Measurements from ENCODE around the gene RNF26. TPM values are rescaled to one million over a fixed set of nuclear protein-coding genes. Genes with fewer than 3 reads are reported as not detected.

RNF26 gene
- total RNA-seq, 2 donors from 2014 or later: 8.2 to 10.3 TPM

DNA sequence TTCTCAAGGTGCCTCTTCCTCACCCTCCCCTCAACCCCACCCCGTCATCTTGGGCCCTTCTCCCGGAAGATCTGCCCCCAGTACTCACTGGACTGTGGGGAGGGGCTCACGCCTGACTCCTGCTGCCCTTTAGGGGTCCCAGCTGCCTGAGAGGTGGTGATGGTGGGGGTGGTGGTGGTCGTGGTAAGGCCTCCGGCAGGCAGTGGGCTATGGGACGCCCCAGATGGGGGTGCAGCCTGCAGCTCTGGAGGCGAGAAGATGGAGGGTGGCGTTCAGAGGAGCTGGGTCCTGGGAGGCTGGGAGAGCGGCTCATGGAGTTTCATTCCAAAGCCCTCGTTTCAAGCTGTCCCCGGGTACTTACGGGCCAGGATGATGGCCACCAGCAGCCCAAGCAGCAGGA is 11.4 kb downstream of the RNF26 start:
- no peak overlapping the region for H3K27ac ChIP-seq
- H3K4me1 ChIP-seq: peaks cover 0 to 11% of the 10 kb centered on the region in 2 donors
- no peak overlapping the region for H3K4me3 ChIP-seq
- TF ChIP-seq, protein P1, sequence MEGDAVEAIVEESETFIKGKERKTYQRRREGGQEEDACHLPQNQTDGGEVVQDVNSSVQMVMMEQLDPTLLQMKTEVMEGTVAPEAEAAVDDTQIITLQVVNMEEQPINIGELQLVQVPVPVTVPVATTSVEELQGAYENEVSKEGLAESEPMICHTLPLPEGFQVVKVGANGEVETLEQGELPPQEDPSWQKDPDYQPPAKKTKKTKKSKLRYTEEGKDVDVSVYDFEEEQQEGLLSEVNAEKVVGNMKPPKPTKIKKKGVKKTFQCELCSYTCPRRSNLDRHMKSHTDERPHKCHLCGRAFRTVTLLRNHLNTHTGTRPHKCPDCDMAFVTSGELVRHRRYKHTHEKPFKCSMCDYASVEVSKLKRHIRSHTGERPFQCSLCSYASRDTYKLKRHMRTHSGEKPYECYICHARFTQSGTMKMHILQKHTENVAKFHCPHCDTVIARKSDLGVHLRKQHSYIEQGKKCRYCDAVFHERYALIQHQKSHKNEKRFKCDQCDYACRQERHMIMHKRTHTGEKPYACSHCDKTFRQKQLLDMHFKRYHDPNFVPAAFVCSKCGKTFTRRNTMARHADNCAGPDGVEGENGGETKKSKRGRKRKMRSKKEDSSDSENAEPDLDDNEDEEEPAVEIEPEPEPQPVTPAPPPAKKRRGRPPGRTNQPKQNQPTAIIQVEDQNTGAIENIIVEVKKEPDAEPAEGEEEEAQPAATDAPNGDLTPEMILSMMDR (IDR thresholded peaks at IDR 0.05): no peak
- no peaks in the 10 kb centered on the region for H3K36me3 ChIP-seq
- no peak for DNase-seq (ENCODE audit: low spot score)
- no peaks in the 10 kb centered on the region for H3K9me3 ChIP-seq
- no peaks in the 10 kb centered on the region for H3K27me3 ChIP-seq

DNA sequence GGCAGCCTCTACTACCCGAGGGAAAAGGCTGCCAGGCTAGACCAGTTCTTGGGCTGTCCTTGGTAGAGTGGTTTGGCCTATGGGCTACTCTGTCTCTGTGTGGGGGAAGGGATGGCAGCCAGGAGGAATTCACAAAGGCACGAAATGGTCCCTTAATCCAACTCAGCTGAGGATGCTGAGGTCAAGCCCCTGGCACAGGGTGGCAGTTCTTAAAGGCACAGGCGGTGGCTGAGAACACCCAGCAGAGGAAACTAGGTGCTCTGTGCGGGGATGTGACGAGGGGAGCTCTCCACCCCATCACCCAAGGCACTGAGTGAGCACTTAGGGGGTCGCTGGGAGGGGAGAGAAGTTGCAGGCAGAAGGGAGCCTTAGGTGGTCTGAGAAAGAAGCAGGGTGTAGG is 12.3 kb downstream of the RNF26 start, which contains the start of gene MFRP:
Gene MFRP, minus strand, starts transcription at position 101 of the 400 bp plus-strand sequence. CDS start 192 bp downstream, outside the sequence.
- no peak for DNase-seq (ENCODE audit: low spot score)
- Histone ChIP-seq H3K4me1 (peaks cover 0 to 2% of the 10 kb centered on the region in 2 donors), H3K27ac (no peak within 1 kb of the TSS), H3K27me3 (no peaks in the 10 kb centered on the region), H3K4me3 (no peak within 1 kb of the TSS), H3K36me3 (no peaks in the 10 kb centered on the region), H3K9me3 (no peaks in the 10 kb centered on the region)
- TF ChIP-seq, protein P1 (IDR thresholded peaks at IDR 0.05): no peak

GRCh38 chr11:119347242-119347641 is 12.9 kb downstream of the RNF26 start:
- Histone ChIP-seq H3K36me3 (no peaks in the 10 kb centered on the region), H3K27ac (no peak overlapping the region), H3K4me3 (no peak overlapping the region), H3K27me3 (no peaks in the 10 kb centered on the region), H3K9me3 (no peaks in the 10 kb centered on the region), H3K4me1 (no peaks in the 10 kb centered on the region)
- TF ChIP-seq, protein P1 (IDR thresholded peaks at IDR 0.05): no peak
- no peak for DNase-seq (ENCODE audit: low spot score)

- H3K9me3 ChIP-seq: no peaks in the 10 kb centered on the region
- no peaks in the 10 kb centered on the region for H3K36me3 ChIP-seq
- TF ChIP-seq, protein P1 (IDR thresholded peaks at IDR 0.05): no peak
- H3K4me3 ChIP-seq: no peak overlapping the region
- H3K27me3 ChIP-seq: no peaks in the 10 kb centered on the region
- no peak overlapping the region for H3K27ac ChIP-seq
- peaks cover 0 to 7% of the 10 kb centered on the region in 2 donors for H3K4me1 ChIP-seq
- no peak for DNase-seq (ENCODE audit: low spot score)
Measured at GRCh38 chr11:119347940-119348605, 13.7 kb downstream of the RNF26 start.

- H3K36me3 ChIP-seq: no peaks in the 10 kb centered on the region
- H3K4me3 ChIP-seq: no peak overlapping the region
- H3K4me1 ChIP-seq: peaks cover 0 to 15% of the 10 kb centered on the region in 2 donors
- no peak for DNase-seq (ENCODE audit: low spot score)
- TF ChIP-seq, protein P1 (IDR thresholded peaks at IDR 0.05): no peak
- no peaks in the 10 kb centered on the region for H3K27me3 ChIP-seq
- H3K27ac ChIP-seq: no peak overlapping the region
- H3K9me3 ChIP-seq: no peaks in the 10 kb centered on the region
Measured at GRCh38 chr11:119350302-119350701, 16.0 kb downstream of the RNF26 start.

DNA sequence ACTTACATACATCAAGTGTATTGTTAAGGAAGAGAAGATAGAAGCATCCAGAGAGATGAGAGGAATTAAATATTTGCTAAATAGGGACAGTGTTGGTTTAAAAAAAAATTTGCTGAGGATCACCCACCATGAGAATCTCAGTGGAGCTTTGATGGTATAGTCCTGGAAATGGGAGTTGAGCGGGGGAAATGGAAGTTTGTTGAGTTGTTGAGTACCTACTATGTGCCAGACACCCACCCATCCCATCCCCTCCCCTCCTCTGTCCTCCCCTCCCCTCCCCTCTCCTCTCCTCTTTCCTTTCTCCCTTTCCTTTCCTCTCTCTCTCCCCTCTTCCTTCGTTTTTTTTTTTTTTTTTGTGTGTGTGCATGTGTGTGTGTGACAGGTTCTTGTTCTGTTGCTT is 16.9 kb downstream of the RNF26 start:
- H3K27me3 ChIP-seq: no peaks in the 10 kb centered on the region

More for the DNA sequence above, 16.9 kb downstream of the RNF26 start:
- Histone ChIP-seq H3K4me3 (no peak overlapping the region), H3K27ac (no peak overlapping the region), H3K36me3 (no peaks in the 10 kb centered on the region), H3K9me3 (no peaks in the 10 kb centered on the region), H3K4me1 (peaks cover 0 to 25% of the 10 kb centered on the region in 2 donors)
- DNase-seq (ENCODE audit: low spot score): no peak
- TF ChIP-seq, protein P1 (IDR thresholded peaks at IDR 0.05): no peak
